DOHH2 (cell line): Measurements from ENCODE around the gene KRTAP1-5.

Experiments
- H3F3A ChIP-seq: fragments of 200-600 bp; sonication (generic), shearing (Covaris generic); 2 replicates; pipeline ENCODE4 v1.6.0; 2016; ENCODE audit warnings: antibody characterized with exemption, mild to moderate bottlenecking; ENCODE audit not compliant: control insufficient read depth, insufficient read depth
- H3K27ac ChIP-seq: fragments of 200-600 bp; sonication (generic); 2 replicates; pipeline ENCODE4 v1.5.1; 2014; ENCODE audit warnings: low read depth, mild to moderate bottlenecking, low read length, moderate library complexity
- H3K27me3 ChIP-seq: fragments of 200-600 bp; sonication (generic); 2 replicates; pipeline ENCODE4 v1.6.1; 2014; ENCODE audit warnings: mild to moderate bottlenecking, low read length, mixed read lengths; ENCODE audit not compliant: control insufficient read depth
- H3K36me3 ChIP-seq: fragments of 200-600 bp; sonication (generic); 2 replicates; pipeline ENCODE4 v1.6.1; 2014; ENCODE audit warnings: mild to moderate bottlenecking, low read length, moderate library complexity, mixed read lengths; ENCODE audit not compliant: control insufficient read depth
- H3K4me1 ChIP-seq: fragments of 200-600 bp; sonication (generic); 2 replicates; pipeline ENCODE4 v1.6.1; 2014; ENCODE audit warnings: mild to moderate bottlenecking, low read length, mixed read lengths; ENCODE audit not compliant: control insufficient read depth
- H3K4me2 ChIP-seq: fragments of 200-600 bp; sonication (generic); 2 replicates; pipeline ENCODE4 v1.6.0; 2014; ENCODE audit warnings: mild to moderate bottlenecking, low read length, moderate library complexity
- H3K4me3 ChIP-seq: fragments of 200-600 bp; sonication (generic); 2 replicates; pipeline ENCODE4 v1.5.1; 2014; ENCODE audit warnings: mild to moderate bottlenecking, low read length, mixed read lengths
- H3K79me2 ChIP-seq: fragments of 200-600 bp; sonication (generic); 2 replicates; pipeline ENCODE4 v1.6.1; 2014; ENCODE audit warnings: mild to moderate bottlenecking, low read length, mixed read lengths; ENCODE audit not compliant: control insufficient read depth
- H3K9me2 ChIP-seq: fragments of 200-600 bp; sonication (generic); replicated peaks from 2 replicates; pipeline ENCODE4 v1.6.1; 2014; ENCODE audit warnings: mild to moderate bottlenecking, low read length, mixed read lengths; ENCODE audit not compliant: control insufficient read depth
- H3K9me3 ChIP-seq: fragments of 200-600 bp; sonication (generic); 2 replicates; pipeline ENCODE4 v1.6.1; 2014; ENCODE audit warnings: antibody characterized with exemption, low read length, mixed read lengths; ENCODE audit not compliant: control insufficient read depth, insufficient read depth
- H4K20me1 ChIP-seq: fragments of 200-600 bp; sonication (generic); 2 replicates; pipeline ENCODE4 v1.6.0; 2014; ENCODE audit warnings: low read depth, mild to moderate bottlenecking, antibody characterized with exemption, low read length, moderate library complexity; ENCODE audit not compliant: control insufficient read depth, insufficient read depth
- CTCF ChIP-seq: fragments of 200-600 bp; sonication (generic); IDR thresholded peaks from one replicate; pipeline ENCODE4 v1.5.1; 2014; ENCODE audit warnings: antibody characterized with exemption, mild to moderate bottlenecking, low read depth, low read length; ENCODE audit not compliant: poor library complexity, severe bottlenecking
- EZH2phosphoT487 ChIP-seq: fragments of 200-600 bp; sonication (generic); IDR thresholded peaks from 2 replicates; pipeline ENCODE4 v1.6.1; 2017; ENCODE audit warnings: borderline replicate concordance, mild to moderate bottlenecking, antibody characterized with exemption, low read length, moderate library complexity, mixed read lengths

The KRTAP1-5 gene

GRCh38 chr17:41071606-41072360, 44.8 kb upstream of the KRTAP1-5 start:
- Histone ChIP-seq H3K27ac (no peak overlapping the region), H4K20me1 (no peaks in the 10 kb centered on the region), H3F3A (no peaks in the 10 kb centered on the region), H3K9me2 (no peaks in the 10 kb centered on the region), H3K4me2 (no peak overlapping the region), H3K9me3 (no peaks in the 10 kb centered on the region), H3K27me3 (peaks cover 5% of the 10 kb centered on the region; the same call in 1 of the 2 replicates), H3K4me3 (no peak overlapping the region), H3K79me2 (no peaks in the 10 kb centered on the region), H3K36me3 (no peaks in the 10 kb centered on the region), H3K4me1 (no peaks in the 10 kb centered on the region)
- TF ChIP-seq EZH2phosphoT487 (no peak), CTCF (no peak)

- Histone ChIP-seq H3F3A (no peaks in the 10 kb centered on the region), H4K20me1 (no peaks in the 10 kb centered on the region), H3K4me3 (no peak overlapping the region), H3K79me2 (no peaks in the 10 kb centered on the region), H3K27me3 (no peaks in the 10 kb centered on the region), H3K9me3 (no peaks in the 10 kb centered on the region), H3K36me3 (no peaks in the 10 kb centered on the region), H3K9me2 (no peaks in the 10 kb centered on the region), H3K27ac (no peak overlapping the region), H3K4me2 (no peak overlapping the region), H3K4me1 (no peaks in the 10 kb centered on the region)
- TF ChIP-seq CTCF (no peak), EZH2phosphoT487 (no peak)
Observed at GRCh38 chr17:41069031-41069430, 42.0 kb upstream of the KRTAP1-5 start.

GRCh38 chr17:41067281-41067680, 40.3 kb upstream of the KRTAP1-5 start:
- H3K27me3 ChIP-seq: no peaks in the 10 kb centered on the region
- no peaks in the 10 kb centered on the region for H4K20me1 ChIP-seq
- H3K4me2 ChIP-seq: no peak overlapping the region
- no peak overlapping the region for H3K4me3 ChIP-seq
- no peaks in the 10 kb centered on the region for H3K4me1 ChIP-seq
- no peaks in the 10 kb centered on the region for H3K79me2 ChIP-seq
- no peaks in the 10 kb centered on the region for H3K36me3 ChIP-seq
- no peak overlapping the region for H3K27ac ChIP-seq
- H3F3A ChIP-seq: no peaks in the 10 kb centered on the region
- TF ChIP-seq CTCF: no peak
- TF ChIP-seq EZH2phosphoT487: no peak
- no peaks in the 10 kb centered on the region for H3K9me3 ChIP-seq
- H3K9me2 ChIP-seq: no peaks in the 10 kb centered on the region
